T-helper 2 cell treated with Interferon-gamma antibody and Interleukin-4, amounts not matched to agents 5 μg/mL and 100 μg/mL, for 36 hours (primary cell): ENCODE measurements around the gene PGBD2.
"Not testable (repeated sequence)": the region's sequence is repeated elsewhere in the genome, so short reads cannot be mapped to it uniquely, and the experiment has no call there.

Experiments used
- DNase-seq: peaks from one replicate; pipeline ENCODE4 v3.0.0; 2021; ENCODE audit warnings: low spot score
- H3K27ac Mint-ChIP-seq: one replicate; pipeline ENCODE4 v1.8.0; 2021; ENCODE audit warnings: mild to moderate bottlenecking, mixed read lengths
- H3K27me3 Mint-ChIP-seq: one replicate; pipeline ENCODE4 v1.8.0; 2021; ENCODE audit warnings: low read depth, mixed read lengths
- H3K36me3 Mint-ChIP-seq: one replicate; pipeline ENCODE4 v1.8.0; 2021; ENCODE audit warnings: low read depth, mixed read lengths
- H3K4me1 Mint-ChIP-seq: one replicate; pipeline ENCODE4 v1.8.0; 2021; ENCODE audit warnings: low read depth, mixed read lengths
- H3K4me3 Mint-ChIP-seq: one replicate; pipeline ENCODE4 v1.8.0; 2022; ENCODE audit warnings: mild to moderate bottlenecking, moderate library complexity, mixed read lengths
- H3K9me3 Mint-ChIP-seq: one replicate; pipeline ENCODE4 v1.8.0; 2021; ENCODE audit warnings: mixed read lengths

The PGBD2 gene

DNA sequence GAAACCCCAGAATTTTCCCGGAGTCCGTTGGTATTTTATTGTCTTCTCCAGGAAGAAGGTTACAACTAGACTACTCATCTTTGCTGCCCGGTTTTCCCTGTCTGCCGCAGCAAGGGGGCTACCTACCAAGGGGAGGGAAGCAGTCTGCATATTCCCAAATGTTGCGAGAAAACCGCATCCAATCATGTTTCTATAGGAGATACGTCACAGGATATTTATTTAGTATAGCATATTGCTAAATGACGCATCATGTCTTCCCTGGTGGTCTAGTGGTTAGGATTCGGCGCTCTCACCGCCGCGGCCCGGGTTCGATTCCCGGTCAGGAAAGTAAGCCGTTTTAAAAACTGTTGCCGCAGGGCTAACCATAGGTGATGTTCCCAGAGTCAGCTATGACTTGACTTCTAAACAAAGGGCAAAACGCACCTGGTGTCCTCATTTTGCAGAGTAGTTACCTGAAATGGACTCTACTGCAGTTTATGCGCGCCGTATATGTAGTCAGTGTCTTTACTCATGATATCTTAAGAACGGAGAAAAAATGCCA, 32.0 kb upstream of the PGBD2 start:
- no peaks in the 10 kb centered on the region for H3K36me3 Mint-ChIP-seq
- peaks cover 22% of the 10 kb centered on the region for H3K4me1 Mint-ChIP-seq

DNA sequence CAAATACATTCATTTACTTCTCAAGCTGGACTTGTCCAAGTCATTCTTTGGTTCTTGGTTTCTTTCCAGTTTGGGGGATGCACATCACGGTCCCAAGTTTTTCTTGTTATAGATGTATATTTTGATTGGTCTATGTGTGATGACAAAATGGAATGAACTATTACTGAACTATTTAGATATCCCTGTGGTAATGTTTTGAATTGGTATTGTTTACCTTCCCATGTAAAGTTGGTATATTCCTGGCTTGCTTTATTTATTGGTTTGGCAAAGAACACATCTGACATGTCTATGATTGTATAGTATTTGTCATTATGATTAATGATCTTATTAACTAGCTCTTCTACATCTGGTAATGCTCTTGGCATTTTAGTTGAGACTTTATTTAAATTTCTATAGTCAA, 24.8 kb upstream of the PGBD2 start:
- Mint-ChIP-seq H3K27ac (no peak overlapping the region), H3K27me3 (peaks cover 36% of the 10 kb centered on the region), H3K36me3 (no peaks in the 10 kb centered on the region), H3K4me1 (no peaks in the 10 kb centered on the region), H3K9me3 (no peaks in the 10 kb centered on the region), H3K4me3 (no peak overlapping the region)
- DNase-seq, result no peak

More for the DNA sequence above, 32.0 kb upstream of the PGBD2 start:
- peak; percentile 80 for DNase-seq
- H3K4me3 Mint-ChIP-seq, result peak overlapping the region; percentile 94
- peak overlapping the region; percentile 92 for H3K27ac Mint-ChIP-seq
- no peaks in the 10 kb centered on the region for H3K9me3 Mint-ChIP-seq
- H3K27me3 Mint-ChIP-seq, result peaks cover 18% of the 10 kb centered on the region

GRCh38 chr1:248882427-248882826, 23.6 kb upstream of the PGBD2 start:
- peaks cover 38% of the 10 kb centered on the region for H3K27me3 Mint-ChIP-seq
- not testable (repeated sequence) for H3K4me1 Mint-ChIP-seq, H3K36me3 Mint-ChIP-seq, H3K9me3 Mint-ChIP-seq, H3K4me3 Mint-ChIP-seq, DNase-seq, H3K27ac Mint-ChIP-seq

DNA sequence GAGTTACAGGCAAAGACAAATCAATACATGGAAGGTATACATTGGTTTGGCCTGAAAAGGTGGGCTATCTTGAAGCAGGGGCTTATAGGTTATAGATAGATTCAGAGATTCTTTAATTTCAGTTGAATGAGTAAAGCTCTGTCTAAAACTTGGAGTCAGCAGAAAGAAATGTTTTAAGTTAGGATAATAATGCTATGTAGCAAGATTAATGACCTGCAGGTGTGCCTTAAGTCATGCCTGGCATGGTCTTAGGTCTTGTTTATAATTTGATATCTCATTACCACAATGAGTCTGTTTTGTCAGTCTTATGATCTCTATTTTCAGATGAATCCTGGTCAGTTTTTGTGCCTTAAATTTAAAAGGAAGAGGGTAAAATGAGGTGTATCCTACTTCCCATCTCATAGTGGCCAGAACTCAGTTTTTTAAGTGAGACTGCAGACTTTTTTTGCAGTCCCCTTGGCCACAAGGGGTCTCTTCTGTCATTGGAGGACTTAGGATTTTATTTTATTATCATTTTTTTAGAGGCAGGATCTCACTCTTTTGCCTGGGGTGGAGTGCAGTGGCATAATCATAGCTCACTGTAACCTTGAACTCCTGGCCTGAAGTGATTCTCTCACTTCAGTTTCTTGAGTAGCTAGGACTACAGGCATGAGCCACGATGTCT, 21.3 kb upstream of the PGBD2 start:
- Mint-ChIP-seq H3K4me1 (no peaks in the 10 kb centered on the region), H3K4me3 (no peak overlapping the region), H3K36me3 (no peaks in the 10 kb centered on the region), H3K9me3 (no peaks in the 10 kb centered on the region), H3K27me3 (peaks cover 21% of the 10 kb centered on the region), H3K27ac (no peak overlapping the region)
- DNase-seq, result no peak

- no peaks in the 10 kb centered on the region for H3K4me1 Mint-ChIP-seq
- H3K27ac Mint-ChIP-seq, result no peak overlapping the region
- H3K4me3 Mint-ChIP-seq, result no peak overlapping the region
- no peaks in the 10 kb centered on the region for H3K36me3 Mint-ChIP-seq
- H3K27me3 Mint-ChIP-seq, result peaks cover 21% of the 10 kb centered on the region
- H3K9me3 Mint-ChIP-seq, result no peaks in the 10 kb centered on the region
- no peak for DNase-seq
These were observed 20.4 kb upstream of the PGBD2 start for GRCh38 chr1:248885646-248886045.

GRCh38 chr1:248886237-248886895, 19.7 kb upstream of the PGBD2 start:
- Mint-ChIP-seq H3K4me3 (no peak overlapping the region), H3K36me3 (no peaks in the 10 kb centered on the region), H3K4me1 (no peaks in the 10 kb centered on the region), H3K9me3 (no peaks in the 10 kb centered on the region), H3K27ac (no peak overlapping the region), H3K27me3 (peaks cover 20% of the 10 kb centered on the region)
- DNase-seq, result no peak

DNA sequence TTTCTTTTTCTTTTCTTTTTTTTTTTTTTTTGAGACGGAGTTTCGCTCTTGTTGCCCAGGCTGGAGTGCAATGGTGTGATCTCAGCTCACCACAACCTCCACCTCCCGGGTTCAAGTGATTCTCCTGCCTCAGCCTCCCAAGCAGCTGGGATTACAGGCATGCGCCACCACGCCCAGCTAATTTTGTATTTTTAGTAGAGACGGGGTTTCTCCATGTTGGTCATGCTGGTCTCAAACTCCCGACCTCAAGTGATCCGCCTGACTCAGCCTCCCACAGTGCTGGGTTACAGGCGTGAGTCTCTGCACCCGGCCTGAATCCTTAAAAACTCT, 16.2 kb upstream of the PGBD2 start:
- not testable (repeated sequence) for H3K4me3 Mint-ChIP-seq, DNase-seq, H3K36me3 Mint-ChIP-seq, H3K4me1 Mint-ChIP-seq, H3K27ac Mint-ChIP-seq, H3K9me3 Mint-ChIP-seq
- peaks cover 36% of the 10 kb centered on the region for H3K27me3 Mint-ChIP-seq

- Mint-ChIP-seq H3K4me3 (no peak overlapping the region), H3K27me3 (peaks cover 36% of the 10 kb centered on the region), H3K9me3 (no peaks in the 10 kb centered on the region), H3K4me1 (no peaks in the 10 kb centered on the region), H3K36me3 (no peaks in the 10 kb centered on the region), H3K27ac (no peak overlapping the region)
- DNase-seq, result no peak
These were observed 15.2 kb upstream of the PGBD2 start for GRCh38 chr1:248890549-248891498.

GRCh38 chr1:248891758-248892157, 14.3 kb upstream of the PGBD2 start:
- Mint-ChIP-seq H3K36me3 (no peaks in the 10 kb centered on the region), H3K27ac (no peak overlapping the region), H3K9me3 (no peaks in the 10 kb centered on the region), H3K4me3 (no peak overlapping the region), H3K4me1 (no peaks in the 10 kb centered on the region), H3K27me3 (peaks cover 34% of the 10 kb centered on the region)
- no peak for DNase-seq

DNA sequence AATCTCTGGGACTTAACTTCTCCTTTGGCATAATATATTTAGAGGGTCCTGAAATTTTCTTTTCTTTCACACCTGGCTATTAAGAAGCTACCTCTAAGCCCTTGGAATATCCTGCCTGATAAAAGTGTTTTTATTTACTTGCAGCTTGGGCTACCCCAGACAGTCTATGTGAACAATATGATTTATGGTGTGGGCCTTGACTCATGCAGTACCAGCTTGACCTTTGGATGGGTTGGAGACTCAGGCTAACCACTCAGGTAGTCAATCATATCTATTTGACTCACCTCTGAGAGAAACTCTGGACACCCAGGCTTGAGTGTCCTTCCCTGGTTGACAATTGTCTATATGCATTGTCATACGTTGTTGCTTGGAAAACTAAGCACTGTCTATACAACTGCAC, 13.4 kb upstream of the PGBD2 start:
- Mint-ChIP-seq H3K4me1 (no peaks in the 10 kb centered on the region), H3K27me3 (peaks cover 31% of the 10 kb centered on the region), H3K36me3 (no peaks in the 10 kb centered on the region), H3K27ac (no peak overlapping the region), H3K9me3 (no peaks in the 10 kb centered on the region), H3K4me3 (no peak overlapping the region)
- no peak for DNase-seq

- Mint-ChIP-seq H3K27me3 (peaks cover 46% of the 10 kb centered on the region), H3K27ac (no peak overlapping the region), H3K36me3 (no peaks in the 10 kb centered on the region), H3K9me3 (peaks cover 3% of the 10 kb centered on the region), H3K4me3 (no peak overlapping the region), H3K4me1 (no peaks in the 10 kb centered on the region)
- no peak for DNase-seq
These were observed 11.2 kb upstream of the PGBD2 start for GRCh38 chr1:248894837-248895236.

GRCh38 chr1:248897412-248898337, 8.4 kb upstream of the PGBD2 start:
- Mint-ChIP-seq H3K9me3 (peaks cover 3% of the 10 kb centered on the region), H3K4me3 (no peak overlapping the region), H3K27me3 (peaks cover 49% of the 10 kb centered on the region), H3K4me1 (peaks cover 10% of the 10 kb centered on the region), H3K36me3 (no peaks in the 10 kb centered on the region), H3K27ac (no peak overlapping the region)
- no peak for DNase-seq

GRCh38 chr1:248900637-248901036, 5.4 kb upstream of the PGBD2 start:
- no peak for DNase-seq
- peaks cover 3% of the 10 kb centered on the region for H3K9me3 Mint-ChIP-seq
- no peak overlapping the region for H3K4me3 Mint-ChIP-seq
- no peak overlapping the region for H3K27ac Mint-ChIP-seq
- H3K36me3 Mint-ChIP-seq, result no peaks in the 10 kb centered on the region
- H3K27me3 Mint-ChIP-seq, result peaks cover 39% of the 10 kb centered on the region
- H3K4me1 Mint-ChIP-seq, result peaks cover 15% of the 10 kb centered on the region
